WERI-Rb-1 (cell line): ENCODE results near the gene UBR4.
"Not testable (repeated sequence)": the region's sequence is repeated elsewhere in the genome, so short reads cannot be mapped to it uniquely, and the experiment has no call there.

Experiments used
- DNase-seq: peaks from one replicate; pipeline ENCODE4 v3.0.0-alpha.2; 2020
- H3K27ac ChIP-seq: fragments of 250-450 bp; sonication (Bioruptor Pico); 2 replicates; pipeline ENCODE4 v1.5.1; 2020; ENCODE audit warnings: mild to moderate bottlenecking, moderate library complexity
- H3K27me3 ChIP-seq: fragments of 250-450 bp; sonication (Bioruptor Pico); 2 replicates; pipeline ENCODE4 v1.5.1; 2021; ENCODE audit warnings: mild to moderate bottlenecking, low read depth, moderate library complexity; ENCODE audit not compliant: insufficient read depth, severe bottlenecking
- H3K36me3 ChIP-seq: fragments of 250-450 bp; sonication (Bioruptor Pico); 2 replicates; pipeline ENCODE4 v1.5.1; 2020; ENCODE audit warnings: mild to moderate bottlenecking, moderate library complexity
- H3K4me3 ChIP-seq: 2 replicates; pipeline ENCODE4 v1.5.1; 2011; ENCODE audit warnings: low read depth, mild to moderate bottlenecking, control low read depth, low read length
- H3K9me3 ChIP-seq: fragments of 250-450 bp; sonication (Bioruptor Pico); 2 replicates; pipeline ENCODE4 v1.5.1; 2021; ENCODE audit warnings: mild to moderate bottlenecking, moderate library complexity; ENCODE audit not compliant: severe bottlenecking
- CTCF ChIP-seq: IDR thresholded peaks from 2 replicates; pipeline ENCODE4 v1.5.1; 2011; ENCODE audit warnings: low read depth, mild to moderate bottlenecking, control low read depth, inconsistent platforms, low read length

UBR4 gene

GRCh38 chr1:19190468-19190867 lies 19.6 kb downstream of the UBR4 start:
- no peak for DNase-seq
- no peaks in the 10 kb centered on the region for H3K27me3 ChIP-seq
- no peak for TF ChIP-seq CTCF
- no peak overlapping the region for H3K27ac ChIP-seq
- H3K4me3 ChIP-seq = no peak overlapping the region
- H3K36me3 ChIP-seq = peaks cover 84% of the 10 kb centered on the region
- no peaks in the 10 kb centered on the region for H3K9me3 ChIP-seq

- Histone ChIP-seq H3K36me3 (peaks cover 88% of the 10 kb centered on the region), H3K27me3 (no peaks in the 10 kb centered on the region), H3K27ac (no peak overlapping the region), H3K9me3 (no peaks in the 10 kb centered on the region), H3K4me3 (no peak overlapping the region)
- no peak for DNase-seq
- TF ChIP-seq CTCF = no peak
Measured at GRCh38 chr1:19189270-19189669, 20.8 kb downstream of the UBR4 start.

- H3K4me3 ChIP-seq = no peak overlapping the region
- DNase-seq = no peak
- no peak overlapping the region for H3K27ac ChIP-seq
- TF ChIP-seq CTCF = no peak
- H3K36me3 ChIP-seq = peaks cover 90% of the 10 kb centered on the region
- H3K9me3 ChIP-seq = no peaks in the 10 kb centered on the region
- no peaks in the 10 kb centered on the region for H3K27me3 ChIP-seq
Measured at GRCh38 chr1:19187852-19188251, 22.2 kb downstream of the UBR4 start.

- Histone ChIP-seq H3K9me3 (no peaks in the 10 kb centered on the region), H3K27me3 (no peaks in the 10 kb centered on the region), H3K27ac (no peak overlapping the region), H3K36me3 (peaks cover 79% of the 10 kb centered on the region), H3K4me3 (no peak overlapping the region)
- TF ChIP-seq CTCF = no peak
- DNase-seq = no peak
Measured at GRCh38 chr1:19186001-19186400, 24.1 kb downstream of the UBR4 start.

GRCh38 chr1:19182223-19182622 lies 27.8 kb downstream of the UBR4 start:
- H3K27me3 ChIP-seq = no peaks in the 10 kb centered on the region
- no peaks in the 10 kb centered on the region for H3K9me3 ChIP-seq
- DNase-seq = no peak
- TF ChIP-seq CTCF = no peak
- H3K4me3 ChIP-seq = no peak overlapping the region
- no peak overlapping the region for H3K27ac ChIP-seq
- peaks cover 70% of the 10 kb centered on the region for H3K36me3 ChIP-seq

GRCh38 chr1:19180265-19180657 lies 29.8 kb downstream of the UBR4 start:
- H3K36me3 ChIP-seq = peaks cover 71% of the 10 kb centered on the region
- not testable (repeated sequence) for DNase-seq

More at GRCh38 chr1:19180265-19180657, 29.8 kb downstream of the UBR4 start:
- not testable (repeated sequence) for H3K27me3 ChIP-seq, H3K9me3 ChIP-seq, H3K27ac ChIP-seq, H3K4me3 ChIP-seq
